ENCODE measurements around the gene ITGBL1.

- TF ChIP-seq CTCF (IDR thresholded peaks at IDR 0.05) (no peak), EZH2 (IDR thresholded peaks at IDR 0.05; ENCODE audit: borderline replicate concordance, insufficient read depth, low read depth, low read length, poor library complexity, severe bottlenecking) (no peak)
Observed at GRCh38 chr13:101686003-101686402, 233.5 kb downstream of the ITGBL1 start.

Data from B cell (primary cell).